ENCODE data around the gene USP48. TPM values are rescaled to one million over a fixed set of nuclear protein-coding genes. Genes with fewer than 3 reads are reported as not detected.

USP48 gene
- total RNA-seq, 2 experiments from 2014 or later: 72.1 to 72.4 TPM

DNA sequence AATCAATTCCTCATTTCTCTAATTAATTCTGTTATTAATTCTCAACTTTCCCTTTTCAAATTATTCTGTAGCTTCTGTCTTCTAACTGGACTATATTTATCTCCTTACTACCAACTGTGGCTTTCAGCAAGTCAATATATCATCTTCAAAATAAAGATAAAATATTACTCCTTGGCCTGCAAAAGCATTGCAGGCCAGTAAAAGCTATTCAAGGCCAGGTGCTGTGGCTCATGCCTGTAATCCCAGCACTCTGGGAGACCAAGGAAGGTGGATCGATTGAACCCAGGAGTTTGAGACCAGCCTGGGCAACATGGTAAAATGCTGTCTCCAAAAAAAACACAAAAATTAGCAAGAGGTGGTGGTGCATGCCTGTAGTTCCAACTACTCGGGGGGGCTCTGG lies 27.9 kb downstream of the USP48 start:
- DNase-seq (no peak), ATAC-seq (no peak)
- Mint-ChIP-seq H3K36me3 (ENCODE audit: low read depth) (peaks cover 18% of the 10 kb centered on the region), H3K4me3 (no peak overlapping the region), H3K27ac (no peak overlapping the region), H3K27me3 (no peaks in the 10 kb centered on the region), H3K4me1 (ENCODE audit: low read depth) (peaks cover 11% of the 10 kb centered on the region), H3K9me3 (no peaks in the 10 kb centered on the region)
- ChIA-PET POLR2A (interaction anchor here (1.5 kb wide), 1 partner anchor 12 kb away, joined by 4 read pairs; no protein-coding TSS in a partner anchor), CTCF (no interaction called here)
- intact Hi-C loops (cut with micrococcal nuclease): no loop called here
- TF ChIP-seq, protein P1, sequence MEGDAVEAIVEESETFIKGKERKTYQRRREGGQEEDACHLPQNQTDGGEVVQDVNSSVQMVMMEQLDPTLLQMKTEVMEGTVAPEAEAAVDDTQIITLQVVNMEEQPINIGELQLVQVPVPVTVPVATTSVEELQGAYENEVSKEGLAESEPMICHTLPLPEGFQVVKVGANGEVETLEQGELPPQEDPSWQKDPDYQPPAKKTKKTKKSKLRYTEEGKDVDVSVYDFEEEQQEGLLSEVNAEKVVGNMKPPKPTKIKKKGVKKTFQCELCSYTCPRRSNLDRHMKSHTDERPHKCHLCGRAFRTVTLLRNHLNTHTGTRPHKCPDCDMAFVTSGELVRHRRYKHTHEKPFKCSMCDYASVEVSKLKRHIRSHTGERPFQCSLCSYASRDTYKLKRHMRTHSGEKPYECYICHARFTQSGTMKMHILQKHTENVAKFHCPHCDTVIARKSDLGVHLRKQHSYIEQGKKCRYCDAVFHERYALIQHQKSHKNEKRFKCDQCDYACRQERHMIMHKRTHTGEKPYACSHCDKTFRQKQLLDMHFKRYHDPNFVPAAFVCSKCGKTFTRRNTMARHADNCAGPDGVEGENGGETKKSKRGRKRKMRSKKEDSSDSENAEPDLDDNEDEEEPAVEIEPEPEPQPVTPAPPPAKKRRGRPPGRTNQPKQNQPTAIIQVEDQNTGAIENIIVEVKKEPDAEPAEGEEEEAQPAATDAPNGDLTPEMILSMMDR (IDR thresholded peaks at IDR 0.05): no peak

DNA sequence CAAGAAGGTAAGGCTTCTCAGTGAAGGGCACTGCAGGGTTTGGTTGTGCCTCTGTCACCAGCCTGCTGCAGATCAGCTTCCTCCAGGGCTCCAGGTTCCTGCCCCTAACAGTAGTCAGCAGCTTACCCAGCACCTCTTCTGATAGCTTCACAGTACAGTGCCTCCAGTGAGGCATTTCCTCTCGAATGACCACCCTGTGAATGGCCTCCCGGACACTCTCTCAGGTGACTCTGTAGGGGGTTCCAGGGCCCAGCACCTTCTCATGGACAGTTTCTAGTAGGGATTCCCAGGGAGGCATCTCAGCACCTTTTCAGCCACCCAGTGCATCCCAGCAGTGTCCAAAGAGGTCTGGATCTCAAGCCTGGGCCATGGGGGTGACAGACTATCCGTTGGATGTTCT lies 28.4 kb downstream of the USP48 start:
- H3K4me3 Mint-ChIP-seq: no peak overlapping the region
- CTCF ChIA-PET: no interaction called here
- no peak overlapping the region for H3K27ac Mint-ChIP-seq
- POLR2A ChIA-PET: interaction anchor here (1.5 kb wide), 1 partner anchor 12 kb away, joined by 4 read pairs; no protein-coding TSS in a partner anchor
- intact Hi-C loops (cut with micrococcal nuclease): no loop called here
- H3K27me3 Mint-ChIP-seq: no peaks in the 10 kb centered on the region
- H3K9me3 Mint-ChIP-seq: no peaks in the 10 kb centered on the region
- no peak for ATAC-seq
- peaks cover 7% of the 10 kb centered on the region for H3K4me1 Mint-ChIP-seq (ENCODE audit: low read depth)
- no peak for DNase-seq
- peaks cover 21% of the 10 kb centered on the region for H3K36me3 Mint-ChIP-seq (ENCODE audit: low read depth)
- TF ChIP-seq, protein P1 (IDR thresholded peaks at IDR 0.05): no peak

DNA sequence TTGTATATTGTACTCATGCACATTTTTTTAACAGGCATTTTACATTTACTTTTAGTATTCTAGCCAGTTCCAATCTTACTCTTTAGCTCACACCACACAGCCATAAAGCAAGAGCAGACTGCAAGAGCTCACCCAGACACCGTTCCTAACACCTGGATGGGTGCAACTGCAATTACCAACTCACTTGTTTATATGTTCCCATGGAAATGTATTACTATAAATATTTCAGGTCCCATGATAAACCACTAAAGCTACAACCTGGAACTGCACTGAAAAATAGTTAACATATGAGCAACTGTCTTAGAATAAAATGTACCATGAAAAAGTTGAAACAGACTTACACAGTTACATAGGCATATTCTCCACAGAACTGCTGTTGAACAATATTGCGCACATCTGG lies 30.8 kb downstream of the USP48 start:
- H3K4me1 Mint-ChIP-seq (ENCODE audit: low read depth): no peaks in the 10 kb centered on the region
- ATAC-seq (no peak), DNase-seq (no peak)
- peaks cover 22% of the 10 kb centered on the region for H3K36me3 Mint-ChIP-seq (ENCODE audit: low read depth)
- H3K27me3 Mint-ChIP-seq: no peaks in the 10 kb centered on the region
- intact Hi-C loops (cut with micrococcal nuclease): no loop called here
- TF ChIP-seq, protein P1 (IDR thresholded peaks at IDR 0.05): no peak
- CTCF ChIA-PET: interaction anchor here (1.5 kb wide), 1 partner anchor 211 kb away, joined by 3 read pairs; no protein-coding TSS in a partner anchor
- no peak overlapping the region for H3K27ac Mint-ChIP-seq
- H3K4me3 Mint-ChIP-seq: no peak overlapping the region
- POLR2A ChIA-PET: interaction anchor here (0.6 kb wide), 1 partner anchor 386 kb away, joined by 3 read pairs; no protein-coding TSS in a partner anchor
- no peaks in the 10 kb centered on the region for H3K9me3 Mint-ChIP-seq

DNA sequence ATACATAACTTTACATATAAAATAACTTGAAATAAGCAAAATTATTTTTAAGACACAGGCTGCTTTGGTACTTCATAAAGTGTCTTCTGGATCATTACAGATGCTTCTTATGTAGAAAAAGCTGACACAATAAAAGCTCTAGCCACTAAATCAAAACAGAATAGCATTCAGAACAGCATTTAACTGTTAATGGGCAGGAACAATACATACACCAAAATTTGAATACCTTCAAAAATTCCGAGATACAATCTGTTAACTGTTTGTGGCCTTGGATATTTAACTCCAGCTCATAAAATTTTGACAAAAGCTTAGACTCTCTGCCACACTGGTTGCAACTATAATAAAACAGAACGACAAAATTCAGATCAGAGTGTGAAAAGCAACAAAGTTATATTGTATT lies 31.7 kb downstream of the USP48 start:
- H3K4me3 Mint-ChIP-seq: no peak overlapping the region
- POLR2A ChIA-PET: no interaction called here
- no peak overlapping the region for H3K27ac Mint-ChIP-seq
- no peaks in the 10 kb centered on the region for H3K27me3 Mint-ChIP-seq
- intact Hi-C loops (cut with micrococcal nuclease): no loop called here
- H3K36me3 Mint-ChIP-seq (ENCODE audit: low read depth): peaks cover 21% of the 10 kb centered on the region
- no peak for DNase-seq
- CTCF ChIA-PET: no interaction called here
- TF ChIP-seq, protein P1 (IDR thresholded peaks at IDR 0.05): no peak
- no peaks in the 10 kb centered on the region for H3K9me3 Mint-ChIP-seq
- ATAC-seq: no peak
- no peaks in the 10 kb centered on the region for H3K4me1 Mint-ChIP-seq (ENCODE audit: low read depth)

DNA sequence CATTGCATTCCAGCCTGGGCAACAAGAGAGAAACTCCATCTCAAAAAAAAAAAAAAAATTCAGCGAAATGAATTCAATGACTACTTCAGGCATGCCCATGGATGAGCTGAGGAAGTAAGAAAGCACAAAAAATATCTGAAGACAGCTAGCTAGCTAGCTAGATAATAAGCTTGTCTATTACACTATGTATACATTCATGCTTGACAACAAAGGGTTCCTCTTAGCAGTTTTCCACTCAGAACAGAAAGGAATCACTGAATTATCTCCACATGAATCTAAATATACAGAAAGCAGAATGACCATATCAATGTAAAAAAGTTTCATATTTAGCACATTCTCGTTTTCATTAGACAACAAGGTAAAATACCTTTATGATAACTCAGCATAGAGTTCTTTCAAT lies 32.1 kb downstream of the USP48 start:
- intact Hi-C loops (cut with micrococcal nuclease): no loop called here
- H3K4me1 Mint-ChIP-seq (ENCODE audit: low read depth): no peaks in the 10 kb centered on the region
- no peak for ATAC-seq
- no peak for DNase-seq
- no peaks in the 10 kb centered on the region for H3K9me3 Mint-ChIP-seq
- no peak overlapping the region for H3K27ac Mint-ChIP-seq
- H3K4me3 Mint-ChIP-seq: no peak overlapping the region
- ChIA-PET POLR2A (no interaction called here), CTCF (no interaction called here)
- TF ChIP-seq, protein P1 (IDR thresholded peaks at IDR 0.05): no peak
- no peaks in the 10 kb centered on the region for H3K27me3 Mint-ChIP-seq
- H3K36me3 Mint-ChIP-seq (ENCODE audit: low read depth): peaks cover 21% of the 10 kb centered on the region
